Bronchial epithelial cell (primary cell): ENCODE results near the gene NAT10. TPM values are rescaled to one million over a fixed set of nuclear protein-coding genes. Genes with fewer than 3 reads are reported as not detected.

Experiments
- DNase-seq: peaks from one replicate; pipeline ENCODE4 v3.0.0-alpha.2; 2010; ENCODE audit warnings: low read depth
- FAIRE-seq: peaks from 2 replicates; lab custom pipeline; 2011; peaks lifted over from hg19 to GRCh38; lab: Jason Lieb, UNC
- H3K27me3 ChIP-seq: 2 replicates; pipeline ENCODE4 v1.5.1; 2011; ENCODE audit warnings: low read length; ENCODE audit not compliant: control insufficient read depth, insufficient read depth
- H3K36me3 ChIP-seq: 2 replicates; pipeline ENCODE4 v1.5.1; 2011; ENCODE audit warnings: low read length; ENCODE audit not compliant: control insufficient read depth, insufficient read depth
- H3K4me3 ChIP-seq: 2 replicates; pipeline ENCODE4 v1.5.1; 2011; ENCODE audit warnings: mild to moderate bottlenecking, low read depth, low read length, control low read depth
- total RNA-seq: library from RNA; depleted of rRNA; stranded (reverse); fragments of >200 nt; gene quantifications from 2 replicates; pipeline ENCODE4 v1.2.1, GENCODE V29; 2014
- TF ChIP-seq, protein P1 (sequence below): IDR thresholded peaks from 2 replicates; pipeline ENCODE4 v1.5.1; 2011; ENCODE audit warnings: mild to moderate bottlenecking, moderate library complexity, low read length, control low read depth, inconsistent platforms; ENCODE audit not compliant: insufficient read depth, severe bottlenecking

The NAT10 gene
- total RNA-seq, 1 donor from 2014 or later = 14.0 TPM

DNA sequence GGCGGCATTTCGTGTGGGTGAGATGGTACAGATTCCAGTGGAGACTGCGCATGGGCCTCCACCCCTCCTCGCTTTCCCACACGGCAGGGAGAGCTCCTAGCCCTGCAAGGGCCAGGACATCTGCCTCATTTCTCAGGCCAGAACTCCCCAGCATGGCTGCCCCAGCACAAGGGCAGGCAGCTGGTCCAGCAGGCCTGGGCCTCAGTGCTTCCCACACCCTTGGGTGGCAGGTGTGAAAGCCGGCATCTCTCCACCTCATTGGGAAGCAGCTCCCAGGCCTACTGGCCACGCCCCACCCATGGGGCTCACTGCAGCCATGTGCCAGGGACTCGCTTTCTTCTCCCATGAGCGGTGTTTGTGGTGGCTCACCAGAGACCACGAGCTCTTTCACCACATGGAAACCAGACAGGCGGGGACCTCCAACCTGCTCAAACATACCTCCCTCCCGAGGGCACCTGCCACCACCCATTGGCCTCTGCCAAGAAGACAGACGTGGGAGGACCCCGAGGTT, 79.1 kb downstream of the NAT10 start:
- H3K36me3 ChIP-seq = no peaks in the 10 kb centered on the region
- no peak for FAIRE-seq
- DNase-seq = no peak
- H3K27me3 ChIP-seq = no peaks in the 10 kb centered on the region
- no peak overlapping the region for H3K4me3 ChIP-seq
- TF ChIP-seq, protein P1, sequence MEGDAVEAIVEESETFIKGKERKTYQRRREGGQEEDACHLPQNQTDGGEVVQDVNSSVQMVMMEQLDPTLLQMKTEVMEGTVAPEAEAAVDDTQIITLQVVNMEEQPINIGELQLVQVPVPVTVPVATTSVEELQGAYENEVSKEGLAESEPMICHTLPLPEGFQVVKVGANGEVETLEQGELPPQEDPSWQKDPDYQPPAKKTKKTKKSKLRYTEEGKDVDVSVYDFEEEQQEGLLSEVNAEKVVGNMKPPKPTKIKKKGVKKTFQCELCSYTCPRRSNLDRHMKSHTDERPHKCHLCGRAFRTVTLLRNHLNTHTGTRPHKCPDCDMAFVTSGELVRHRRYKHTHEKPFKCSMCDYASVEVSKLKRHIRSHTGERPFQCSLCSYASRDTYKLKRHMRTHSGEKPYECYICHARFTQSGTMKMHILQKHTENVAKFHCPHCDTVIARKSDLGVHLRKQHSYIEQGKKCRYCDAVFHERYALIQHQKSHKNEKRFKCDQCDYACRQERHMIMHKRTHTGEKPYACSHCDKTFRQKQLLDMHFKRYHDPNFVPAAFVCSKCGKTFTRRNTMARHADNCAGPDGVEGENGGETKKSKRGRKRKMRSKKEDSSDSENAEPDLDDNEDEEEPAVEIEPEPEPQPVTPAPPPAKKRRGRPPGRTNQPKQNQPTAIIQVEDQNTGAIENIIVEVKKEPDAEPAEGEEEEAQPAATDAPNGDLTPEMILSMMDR = no peak

DNA sequence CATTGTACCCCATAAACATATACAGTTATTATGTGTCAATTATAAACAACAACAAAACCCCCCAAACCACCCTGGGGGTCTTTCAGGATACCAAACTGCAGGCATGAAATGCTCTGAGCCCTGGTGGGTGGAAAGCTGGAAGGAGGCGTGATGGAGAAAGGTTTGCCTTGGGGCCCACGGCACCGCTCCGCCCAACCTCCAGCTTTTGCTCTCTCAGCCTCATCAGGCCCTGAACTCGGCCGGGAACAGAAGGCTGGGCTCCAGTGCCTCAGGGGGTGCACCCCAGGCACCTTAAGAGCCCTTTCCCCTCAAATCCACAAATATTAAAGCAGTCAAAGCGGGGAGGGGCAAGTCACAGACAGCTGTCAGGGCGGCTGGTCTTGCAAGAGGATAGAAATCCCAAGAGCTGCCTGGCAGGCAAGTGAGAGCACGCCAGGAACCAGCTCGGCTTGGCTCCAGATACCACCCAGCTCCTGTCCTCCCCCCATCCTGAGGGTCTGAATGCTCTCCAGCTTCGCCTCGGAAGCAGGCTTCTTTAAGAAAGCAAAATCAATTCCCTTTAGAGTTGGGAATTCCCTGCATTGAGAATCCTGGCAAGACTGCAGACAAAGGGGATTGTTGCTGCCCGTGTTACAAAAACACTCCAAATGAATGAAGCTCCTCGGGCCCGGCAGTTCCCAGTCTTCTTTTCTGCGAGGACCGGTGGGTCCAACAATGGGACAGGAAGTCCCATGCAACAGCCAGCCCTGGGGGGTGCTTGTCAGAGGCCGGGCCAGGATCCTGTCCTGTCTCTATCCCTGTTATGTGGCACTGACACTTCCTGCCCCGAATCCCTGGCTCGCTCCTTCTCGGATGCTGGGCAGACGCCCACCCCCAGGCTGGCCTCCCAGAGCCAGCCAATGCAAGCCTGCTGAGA, 80.8 kb downstream of the NAT10 start:
- FAIRE-seq (no peak), DNase-seq (peak; percentile 43)
- no peaks in the 10 kb centered on the region for H3K27me3 ChIP-seq
- TF ChIP-seq, protein P1 = no peak
- H3K36me3 ChIP-seq = no peaks in the 10 kb centered on the region
- no peak overlapping the region for H3K4me3 ChIP-seq

DNA sequence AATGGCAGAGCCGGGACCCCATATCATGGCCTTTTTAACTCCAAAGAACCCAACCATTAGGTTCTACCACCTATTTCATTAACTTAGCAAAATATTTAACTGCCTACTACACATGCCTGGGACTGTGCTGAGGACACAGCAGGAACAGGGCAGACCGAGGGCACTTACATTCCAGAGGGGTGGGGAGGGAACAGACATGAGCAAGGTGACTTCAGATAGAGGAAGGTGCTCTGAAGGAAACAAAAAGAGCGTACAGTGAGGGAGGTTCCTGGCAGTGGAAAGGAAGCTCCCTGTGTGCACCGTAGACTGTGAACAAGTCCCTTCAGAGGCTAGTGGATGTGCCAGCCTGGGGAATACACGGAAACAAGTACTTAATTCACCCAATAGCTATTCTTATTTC, 82.8 kb downstream of the NAT10 start:
- DNase-seq = no peak
- H3K4me3 ChIP-seq = no peak overlapping the region
- TF ChIP-seq, protein P1 = no peak
- FAIRE-seq = no peak
- H3K27me3 ChIP-seq = no peaks in the 10 kb centered on the region
- no peaks in the 10 kb centered on the region for H3K36me3 ChIP-seq

DNA sequence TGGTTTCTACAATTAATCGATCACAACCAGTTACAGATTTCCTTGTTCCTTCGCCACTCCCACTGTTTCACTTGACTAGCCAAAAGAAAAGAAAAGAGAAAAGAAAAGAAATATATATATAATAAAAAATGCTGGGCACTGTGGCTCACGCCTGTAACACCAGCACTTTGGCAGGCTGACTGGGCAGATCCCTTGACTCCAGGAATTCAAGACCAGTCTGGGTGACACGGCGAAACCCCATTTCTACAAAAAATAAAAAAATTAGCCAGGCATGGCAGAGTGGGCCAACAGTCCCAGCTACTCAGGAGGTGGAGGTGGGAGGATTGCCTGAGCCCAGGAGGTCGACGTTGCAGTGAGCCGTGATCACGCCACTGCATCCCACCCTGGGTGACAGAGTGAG, 83.8 kb downstream of the NAT10 start:
- Histone ChIP-seq H3K36me3 (no peaks in the 10 kb centered on the region), H3K4me3 (no peak overlapping the region), H3K27me3 (no peaks in the 10 kb centered on the region)
- FAIRE-seq = no peak
- TF ChIP-seq, protein P1 = no peak
- DNase-seq = no peak

DNA sequence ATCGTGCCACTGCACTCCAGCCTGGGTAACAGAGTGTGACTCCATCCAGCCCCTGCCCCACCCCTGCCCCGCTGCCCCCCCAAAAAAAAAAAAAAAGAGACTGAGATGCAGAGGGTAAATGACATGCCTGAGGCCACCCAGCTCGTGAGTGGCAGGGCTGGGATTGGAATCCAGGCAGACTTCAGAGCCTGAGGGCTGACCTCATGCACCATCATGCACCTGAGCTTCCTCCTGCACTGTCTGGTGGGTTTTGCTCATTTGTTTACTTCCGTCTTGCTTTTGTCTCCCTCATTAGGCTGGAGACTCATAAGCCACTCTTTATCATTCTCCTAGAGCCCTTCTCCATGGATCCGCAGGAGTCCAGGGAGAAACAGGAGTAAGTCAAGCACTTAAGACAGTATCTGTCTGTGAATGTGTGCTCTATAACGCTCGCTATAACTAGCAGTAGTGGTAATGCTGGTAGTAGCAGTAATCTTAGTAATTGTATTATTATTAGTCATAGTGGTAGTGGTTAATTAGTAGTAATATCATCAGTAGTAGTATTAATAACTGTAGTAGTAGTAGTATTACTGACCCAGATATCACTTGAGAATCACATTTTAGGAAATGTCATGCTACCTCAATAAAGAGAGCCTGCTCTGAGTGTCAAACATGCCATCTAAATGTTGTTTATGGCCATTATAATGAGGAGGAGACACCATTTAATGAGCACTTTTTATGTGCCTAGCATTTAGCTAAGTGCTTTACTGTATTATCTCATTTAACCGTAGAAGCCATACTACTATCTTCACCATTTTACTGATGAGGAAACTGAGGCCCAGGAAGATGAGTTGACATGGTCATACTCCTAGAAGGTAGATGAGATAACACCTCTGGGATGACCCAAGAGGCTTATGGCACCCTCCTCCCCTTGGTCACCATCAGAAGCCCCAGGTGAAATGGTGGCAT, 85.0 kb downstream of the NAT10 start:
- TF ChIP-seq, protein P1 = no peak
- no peaks in the 10 kb centered on the region for H3K27me3 ChIP-seq
- H3K36me3 ChIP-seq = no peaks in the 10 kb centered on the region
- no peak for DNase-seq
- H3K4me3 ChIP-seq = no peak overlapping the region
- FAIRE-seq = no peak
